HS-27A (cell line): ENCODE results near the gene ZCRB1.
"Not testable (repeated sequence)": the region's sequence is repeated elsewhere in the genome, so short reads cannot be mapped to it uniquely, and the experiment has no call there.

ENCODE experiments used
- DNase-seq: peaks from one replicate; pipeline ENCODE4 v3.0.0-alpha.2; 2012; ENCODE audit warnings: low read depth, missing footprints

The ZCRB1 gene, protein sequence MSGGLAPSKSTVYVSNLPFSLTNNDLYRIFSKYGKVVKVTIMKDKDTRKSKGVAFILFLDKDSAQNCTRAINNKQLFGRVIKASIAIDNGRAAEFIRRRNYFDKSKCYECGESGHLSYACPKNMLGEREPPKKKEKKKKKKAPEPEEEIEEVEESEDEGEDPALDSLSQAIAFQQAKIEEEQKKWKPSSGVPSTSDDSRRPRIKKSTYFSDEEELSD

GRCh38 chr12:42325653-42326474 lies at the start of gene ZCRB1, which contains the start of gene PPHLN1:
Gene ZCRB1 (minus strand): TSS chr12:42326094. CDS start chr12:42324102, 1,992 bp downstream.
Gene PPHLN1 (plus strand): TSS chr12:42326167. CDS start chr12:42335903, 9,736 bp downstream.
- DNase-seq: peak; percentile 39

- DNase-seq: no peak
Measured at GRCh38 chr12:42373669-42374068, 47.8 kb upstream of the ZCRB1 start.

- peak; percentile 12 for DNase-seq
Measured at GRCh38 chr12:42372154-42372791, 46.4 kb upstream of the ZCRB1 start.

GRCh38 chr12:42370013-42370412 lies 44.1 kb upstream of the ZCRB1 start:
- no peak for DNase-seq

- no peak for DNase-seq
Measured at GRCh38 chr12:42365486-42365885, 39.6 kb upstream of the ZCRB1 start.

GRCh38 chr12:42364692-42365091 lies 38.8 kb upstream of the ZCRB1 start:
- DNase-seq: no peak

DNA sequence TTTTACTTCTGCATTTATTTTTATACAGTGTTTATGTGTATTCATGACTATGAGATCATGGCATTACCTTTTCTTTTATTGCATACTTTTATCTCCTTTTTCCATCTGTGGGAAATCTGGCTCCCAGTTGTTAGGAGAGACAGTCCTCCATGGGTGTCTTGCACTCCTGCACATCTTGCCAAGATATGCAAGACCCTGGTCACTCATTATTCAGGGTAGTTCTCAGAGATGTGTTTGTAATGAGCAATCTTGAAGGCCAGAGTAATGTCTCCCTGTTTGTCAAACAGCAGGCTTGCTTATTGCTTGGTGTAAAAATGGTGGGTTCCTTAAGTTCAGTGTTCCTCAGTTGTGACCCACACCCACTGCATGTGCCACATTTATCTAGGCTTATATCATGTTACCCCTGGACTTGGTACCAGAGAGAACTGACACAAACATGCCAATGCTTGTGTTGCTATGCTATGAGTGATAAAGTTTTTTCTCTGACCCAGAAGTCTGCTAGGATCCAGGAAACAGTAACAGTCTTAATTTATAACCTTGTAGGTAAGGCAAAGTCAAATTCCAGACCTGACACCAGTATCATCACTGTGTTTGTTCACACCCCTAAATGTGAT lies 36.9 kb upstream of the ZCRB1 start:
- no peak for DNase-seq

DNA sequence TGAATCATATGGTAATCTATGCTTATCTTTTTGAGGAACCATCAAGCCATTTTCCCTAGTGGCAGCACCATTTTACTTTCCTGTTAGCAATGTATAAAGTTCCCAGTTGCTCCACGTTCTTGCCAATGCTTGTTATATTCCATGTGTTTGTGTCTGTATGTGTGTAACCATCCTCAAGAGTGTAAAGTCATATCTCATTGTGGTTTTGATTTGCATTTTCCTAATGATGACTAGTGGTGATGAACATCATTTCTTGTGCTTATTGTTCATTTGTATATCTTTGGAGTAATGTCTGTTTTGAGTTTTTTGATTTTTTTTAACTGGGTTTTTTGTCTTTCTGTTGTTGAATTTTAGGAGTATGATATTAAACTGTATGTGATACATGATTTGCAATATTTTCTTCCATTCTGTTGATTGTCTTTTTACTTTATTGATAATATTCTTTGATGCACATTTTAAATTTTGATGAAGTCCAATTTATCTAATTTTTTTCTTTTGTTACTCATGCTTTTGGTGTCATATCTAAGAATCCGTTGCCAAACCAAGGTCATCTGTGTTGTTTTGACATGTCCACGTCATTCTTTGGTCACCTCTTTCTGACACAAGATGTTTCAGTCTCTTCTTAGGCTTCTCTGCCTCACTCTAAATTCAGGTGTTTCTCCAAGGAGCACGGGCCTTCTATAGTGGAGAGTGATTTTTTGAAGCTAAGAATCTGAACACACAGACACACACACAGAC lies 36.2 kb upstream of the ZCRB1 start:
- no peak for DNase-seq

DNA sequence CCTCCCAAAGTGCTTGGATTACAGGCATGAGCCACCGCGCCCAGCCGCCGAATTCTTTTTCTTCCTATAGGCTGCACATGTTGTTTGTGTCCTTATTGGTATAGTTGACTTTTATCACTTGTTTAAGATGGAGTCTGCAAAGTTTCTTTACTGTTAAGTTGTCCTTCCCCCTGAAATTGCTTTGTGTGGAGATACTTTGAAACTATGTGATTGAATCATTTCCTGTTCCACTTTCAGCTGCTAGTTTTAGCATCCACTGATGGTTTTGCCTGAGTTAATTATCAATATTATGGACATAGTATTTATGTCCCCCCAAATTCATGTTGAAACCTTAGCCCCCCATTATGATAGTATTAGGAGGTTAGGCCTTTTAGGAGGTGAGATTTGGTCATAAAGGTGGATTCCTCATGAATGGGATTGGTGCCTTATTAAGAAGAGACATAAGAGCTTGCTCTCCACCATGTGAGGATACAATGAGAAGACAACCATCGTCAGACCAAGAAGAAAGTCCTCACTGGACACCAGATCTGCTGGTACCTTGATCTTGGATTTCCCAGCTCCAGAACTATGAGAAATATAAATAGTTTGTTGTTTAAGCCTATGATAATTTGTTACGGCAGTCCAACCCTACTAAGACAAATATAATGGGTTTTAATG lies 35.0 kb upstream of the ZCRB1 start:
- no peak for DNase-seq

- DNase-seq: no peak
Measured at GRCh38 chr12:42356344-42356743, 30.4 kb upstream of the ZCRB1 start.

GRCh38 chr12:42350021-42350407 lies 24.1 kb upstream of the ZCRB1 start:
- DNase-seq: not testable (repeated sequence)

- DNase-seq: not testable (repeated sequence)
Measured at GRCh38 chr12:42349119-42350020, 23.5 kb upstream of the ZCRB1 start.

DNA sequence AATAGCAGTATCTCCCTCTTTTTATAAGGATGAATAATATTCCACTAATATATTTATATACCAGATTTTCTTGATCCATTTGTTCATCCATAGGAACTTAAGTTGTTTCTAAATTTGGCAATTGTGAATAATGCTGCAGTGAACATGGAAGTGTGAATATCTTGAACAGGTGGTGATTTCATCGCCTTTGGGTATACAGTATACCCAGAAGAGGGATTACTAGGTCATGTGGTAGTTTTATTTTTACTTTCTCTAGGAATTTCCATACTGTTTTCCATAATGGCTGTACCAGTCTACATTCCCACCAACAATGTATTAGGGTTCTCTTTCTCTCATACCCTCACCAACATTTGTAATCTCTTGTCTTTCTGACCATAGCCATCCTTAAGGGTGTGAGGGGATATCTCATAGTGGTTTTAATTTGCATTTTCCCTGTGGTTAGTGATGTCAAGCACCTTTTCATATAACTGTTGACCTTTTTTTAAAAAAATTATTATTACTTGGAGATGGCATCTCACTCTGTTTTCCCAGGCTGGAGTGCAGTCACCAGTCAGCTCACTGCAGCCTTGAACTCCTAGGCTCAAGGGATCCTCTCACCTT lies 20.6 kb upstream of the ZCRB1 start:
- no peak for DNase-seq

GRCh38 chr12:42343721-42344120 lies 17.8 kb upstream of the ZCRB1 start:
- DNase-seq: no peak

- DNase-seq: no peak
Measured at GRCh38 chr12:42342028-42342427, 16.1 kb upstream of the ZCRB1 start.

DNA sequence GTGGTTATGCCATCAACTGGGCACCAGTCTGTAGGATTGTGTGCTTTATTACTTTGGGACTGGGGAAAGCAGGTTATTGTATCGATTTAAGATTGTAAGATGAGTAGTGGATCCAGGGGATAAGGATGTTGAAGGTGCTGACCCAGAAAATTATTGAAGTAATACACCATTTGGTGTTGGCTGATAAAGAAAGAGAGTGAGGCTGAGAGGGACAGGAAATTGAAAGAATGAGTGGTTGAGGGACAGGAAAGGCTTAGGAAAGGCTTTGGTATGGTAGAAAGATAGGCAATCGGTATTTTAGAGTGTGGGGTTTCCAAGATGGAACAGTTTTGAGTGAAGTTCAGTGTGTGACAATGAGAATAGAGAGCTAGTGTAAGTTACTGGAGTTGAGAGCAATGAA lies 12.4 kb upstream of the ZCRB1 start:
- DNase-seq: no peak

DNA sequence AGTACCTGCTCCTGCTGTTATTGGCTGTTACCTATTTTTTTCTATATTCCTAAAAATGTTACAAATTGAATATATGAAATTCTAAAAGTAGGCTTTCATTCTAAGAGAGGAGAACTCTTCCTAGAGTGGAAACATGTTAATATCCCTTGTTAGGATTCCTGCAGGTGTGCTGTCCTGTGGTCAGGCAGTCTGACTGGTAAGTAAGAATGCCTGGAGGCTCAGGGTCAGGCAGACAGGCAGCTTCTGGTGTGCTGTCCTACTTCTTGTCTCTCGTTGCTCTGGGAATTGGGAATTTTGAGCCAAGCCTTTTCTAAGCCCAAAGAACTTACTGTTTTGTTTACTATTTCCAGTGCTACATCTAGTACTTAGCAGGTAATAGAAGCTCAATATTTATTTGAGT lies 10.4 kb upstream of the ZCRB1 start:
- no peak for DNase-seq

GRCh38 chr12:42332301-42333285 lies 6.7 kb upstream of the ZCRB1 start:
- no peak for DNase-seq

- DNase-seq: not testable (repeated sequence)
Measured at GRCh38 chr12:42330097-42330496, 4.2 kb upstream of the ZCRB1 start.
